Endothelial cell of umbilical vein (primary cell): ENCODE results near the gene RNF150. TPM values are rescaled to one million over a fixed set of nuclear protein-coding genes. Genes with fewer than 3 reads are reported as not detected.

Experiments used
- BruUV-seq: library from RNA; stranded (reverse); fragments of 400-500 nt; replicated peaks from 2 replicates; lab custom pipeline; 2021; lab: Mats Ljungman, UMichigan
- CTCF ChIA-PET: fragments of 300-600, 350-600 bp; sonication (Branson Sonifier 250); formaldehyde crosslinking; loops from one replicate; lab custom pipeline; 2021; ENCODE audit warnings: antibody characterized with exemption, inconsistent platforms; lab: Charles Lee
- POLR2A ChIA-PET: fragments of 300-600, 350-600 bp; sonication (Branson Sonifier 250); formaldehyde crosslinking; loops from one replicate; lab custom pipeline; 2021; ENCODE audit warnings: antibody characterized with exemption, inconsistent platforms; lab: Charles Lee
- DNase-seq: peaks from one replicate; pipeline ENCODE4 v3.0.0-alpha.2; 2011; ENCODE audit warnings: low read depth, low spot score
- FAIRE-seq: peaks from 2 replicates; lab custom pipeline; 2011; peaks lifted over from hg19 to GRCh38; lab: Jason Lieb, UNC
- H2AFZ ChIP-seq: 2 replicates; pipeline ENCODE4 v1.6.0; 2012; ENCODE audit warnings: low read depth, low read length, control low read depth, inconsistent platforms
- H3K27ac ChIP-seq: 2 replicates; pipeline ENCODE4 v1.5.1; 2011; ENCODE audit warnings: low read depth, mild to moderate bottlenecking, control low read depth, low read length, moderate library complexity; ENCODE audit not compliant: insufficient read depth
- H3K27me3 ChIP-seq, 2 experiments: 2 replicates each; pipeline versions ENCODE4 v1.6.0 to v1.6.1; 2011; ENCODE audit warnings: low read length in 2 of 2, mixed read lengths in 1 of 2; ENCODE audit not compliant: control insufficient read depth in 2 of 2, insufficient read depth in 2 of 2
- H3K36me3 ChIP-seq, 2 experiments: 2 replicates in 1 of 2; 3 replicates in 1 of 2; pipeline ENCODE4 v1.5.1; 2011; ENCODE audit warnings: low read length in 2 of 2, mild to moderate bottlenecking in 1 of 2, moderate library complexity in 1 of 2; ENCODE audit not compliant: control insufficient read depth in 2 of 2, insufficient read depth in 2 of 2; ENCODE audit errors: extremely low read depth in 1 of 2
- H3K4me1 ChIP-seq: 3 replicates; pipeline ENCODE4 v1.5.1; 2011; ENCODE audit warnings: mild to moderate bottlenecking, low read length; ENCODE audit not compliant: control insufficient read depth, insufficient read depth; ENCODE audit errors: extremely low read depth
- H3K4me2 ChIP-seq: 2 replicates; pipeline ENCODE4 v1.6.1; 2011; ENCODE audit warnings: low read length, control low read depth, mixed read lengths; ENCODE audit not compliant: insufficient read depth
- H3K4me3 ChIP-seq, 3 experiments: fragments of 200-600 bp in 1 of 3; sonication (generic), shearing (Covaris generic) in 1 of 3; replicated peaks in 1 of 3; 2 replicates each; pipeline ENCODE4 v1.5.1; 2011 to 2016; ENCODE audit warnings: control low read depth in 3 of 3, low read length in 3 of 3, mild to moderate bottlenecking in 2 of 3, inconsistent platforms in 1 of 3, low read depth in 1 of 3, moderate library complexity in 1 of 3; ENCODE audit not compliant: insufficient read depth in 1 of 3
- H3K79me2 ChIP-seq: 2 replicates; pipeline ENCODE4 v1.6.0; 2012; ENCODE audit warnings: low read length, inconsistent platforms; ENCODE audit not compliant: control insufficient read depth, insufficient read depth
- H3K9ac ChIP-seq: replicated peaks from 2 replicates; pipeline ENCODE3; 2011; ENCODE audit warnings: low read length, control low read depth; ENCODE audit not compliant: insufficient read depth; ENCODE audit errors: extremely low read depth
- H3K9me1 ChIP-seq: replicated peaks from 3 replicates; pipeline ENCODE4 v1.6.0; 2011; ENCODE audit warnings: mild to moderate bottlenecking, low read length; ENCODE audit not compliant: control insufficient read depth, insufficient read depth; ENCODE audit errors: extremely low read depth
- H3K9me3 ChIP-seq: replicated peaks from 2 replicates; pipeline ENCODE4 v1.5.1; 2012; ENCODE audit warnings: low read length, inconsistent platforms; ENCODE audit not compliant: control insufficient read depth, insufficient read depth
- H4K20me1 ChIP-seq: replicated peaks from 2 replicates; pipeline ENCODE3; 2011; ENCODE audit warnings: mild to moderate bottlenecking, low read length; ENCODE audit not compliant: control insufficient read depth, insufficient read depth; ENCODE audit errors: extremely low read depth
- EZH2 ChIP-seq: IDR thresholded peaks from 2 replicates; pipeline ENCODE4 v1.6.1; 2012; ENCODE audit warnings: borderline replicate concordance, low read depth, mild to moderate bottlenecking, moderate library complexity, low read length, inconsistent platforms; ENCODE audit not compliant: severe bottlenecking
- FOS ChIP-seq: IDR thresholded peaks from 2 replicates; pipeline ENCODE4 v1.6.1; 2011; ENCODE audit warnings: mild to moderate bottlenecking, low read length, moderate library complexity, borderline replicate concordance; ENCODE audit not compliant: insufficient read depth
- GATA2 ChIP-seq: IDR thresholded peaks from 2 replicates; pipeline ENCODE4 v1.7.0; 2011; ENCODE audit warnings: low read depth, mild to moderate bottlenecking, moderate library complexity, mixed read lengths, low read length; ENCODE audit not compliant: insufficient read length, insufficient read depth
- JUN ChIP-seq: IDR thresholded peaks from 2 replicates; pipeline ENCODE4 v1.6.1; 2011; ENCODE audit warnings: borderline replicate concordance, low read depth; ENCODE audit not compliant: insufficient read length, insufficient read depth
- MYC ChIP-seq: IDR thresholded peaks from one replicate; pipeline ENCODE4 v1.6.1; 2011; ENCODE audit warnings: mild to moderate bottlenecking, low read depth, low read length
- POLR2A ChIP-seq: IDR thresholded peaks from 2 replicates; pipeline ENCODE4 v1.6.1; 2012; ENCODE audit warnings: low read depth, mild to moderate bottlenecking, control low read depth, low read length
- POLR2AphosphoS5 ChIP-seq: IDR thresholded peaks from 2 replicates; pipeline ENCODE4 v1.6.1; 2012; ENCODE audit warnings: low read depth, mild to moderate bottlenecking, control low read depth, low read length, moderate library complexity; ENCODE audit not compliant: insufficient read depth
- dilution Hi-C: fragments of 300-500 bp; cut with MboI; formaldehyde crosslinking; loops from one replicate; pipeline ENCODE4 v1.15.0; 2019; ENCODE audit warnings: low sequenced_read_pairs; ENCODE audit not compliant: extremely low pct_ligation_motif_present
- intact Hi-C: fragments of 100-400 bp; cut with micrococcal nuclease; formaldehyde crosslinking; loops from one replicate; pipeline ENCODE4 v1.10.0; 2022
- polyA plus RNA-seq, 4 experiments: library from polyadenylated mRNA; depleted of rRNA in 3 of 4; stranded (reverse) in 3 of 4; unstranded in 1 of 4; fragments of >200 nt; gene quantifications; 2 replicates each; pipeline versions ENCODE4 v1.2.1 to v1.2.3, GENCODE V29; 2011 to 2012; ENCODE audit warnings: missing spikeins in 1 of 4
- total RNA-seq: library from RNA; stranded (reverse); gene quantifications from 2 replicates; pipeline ENCODE4 v1.2.3, GENCODE V29; 2021
- TF ChIP-seq, protein P1 (sequence below): IDR thresholded peaks from 2 replicates; pipeline ENCODE4 v1.6.1; 2011; ENCODE audit not compliant: insufficient read depth, insufficient read length
- TF ChIP-seq, protein P2 (sequence below), 2 donors: IDR thresholded peaks; 1 replicate in 1 of 2; 2 replicates in 1 of 2; pipeline ENCODE4 v1.5.1; 2011; ENCODE audit warnings: low read length in 2 of 2, mild to moderate bottlenecking in 2 of 2, moderate library complexity in 2 of 2, control low read depth in 1 of 2, inconsistent platforms in 1 of 2, low read depth in 1 of 2; ENCODE audit not compliant: insufficient read depth in 1 of 2; ENCODE audit errors: extremely low read depth in 1 of 2

RNF150 gene
- total and polyA plus RNA-seq, 2 donors (not counting 3 experiments of a cell fraction or from before 2014, with no cell fraction given): 0.33 to 0.35 TPM

DNA sequence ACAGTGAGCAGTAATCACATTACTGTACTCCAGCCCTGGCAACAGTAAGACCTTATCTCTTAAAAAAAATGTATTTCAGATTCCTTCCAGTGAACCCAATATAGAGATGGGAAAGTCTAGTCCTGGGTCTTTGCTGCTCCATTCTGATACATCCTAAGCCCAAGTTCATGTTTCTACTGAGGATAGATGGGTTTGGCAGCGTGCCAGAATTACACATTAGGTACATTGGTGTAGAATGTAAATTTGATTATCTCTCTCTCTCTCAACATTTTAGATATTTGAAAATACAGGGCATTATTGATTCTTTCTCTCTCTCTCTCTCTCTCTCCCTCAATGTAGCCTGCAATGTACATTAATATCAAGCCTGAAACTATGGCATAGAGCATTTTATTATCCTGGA, 43.9 kb upstream of the RNF150 start:
- Histone ChIP-seq H3K27ac (no peak overlapping the region), H3K9ac (no peak overlapping the region), H3K79me2 (no peaks in the 10 kb centered on the region), H2AFZ (no peak overlapping the region), H3K9me1 (no peaks in the 10 kb centered on the region), H3K27me3 (no peaks in the 10 kb centered on the region), H3K36me3 (no peaks in the 10 kb centered on the region), H3K9me3 (no peaks in the 10 kb centered on the region), H4K20me1 (no peaks in the 10 kb centered on the region), H3K4me3 (no peak overlapping the region), H3K4me1 (no peaks in the 10 kb centered on the region), H3K4me2 (no peak overlapping the region)
- dilution Hi-C loops (no loop called here), intact Hi-C loops (no loop called here)
- ChIA-PET POLR2A (no interaction called here), CTCF (interaction anchor here (1.4 kb wide), 1 partner anchor 13 kb away, joined by 3 read pairs; no protein-coding TSS in a partner anchor)
- TF ChIP-seq GATA2: no peak
- TF ChIP-seq FOS: no peak
- no peak for TF ChIP-seq POLR2A
- TF ChIP-seq, protein P1, sequence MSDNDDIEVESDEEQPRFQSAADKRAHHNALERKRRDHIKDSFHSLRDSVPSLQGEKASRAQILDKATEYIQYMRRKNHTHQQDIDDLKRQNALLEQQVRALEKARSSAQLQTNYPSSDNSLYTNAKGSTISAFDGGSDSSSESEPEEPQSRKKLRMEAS: no peak
- no peak for TF ChIP-seq EZH2
- TF ChIP-seq, protein P2, sequence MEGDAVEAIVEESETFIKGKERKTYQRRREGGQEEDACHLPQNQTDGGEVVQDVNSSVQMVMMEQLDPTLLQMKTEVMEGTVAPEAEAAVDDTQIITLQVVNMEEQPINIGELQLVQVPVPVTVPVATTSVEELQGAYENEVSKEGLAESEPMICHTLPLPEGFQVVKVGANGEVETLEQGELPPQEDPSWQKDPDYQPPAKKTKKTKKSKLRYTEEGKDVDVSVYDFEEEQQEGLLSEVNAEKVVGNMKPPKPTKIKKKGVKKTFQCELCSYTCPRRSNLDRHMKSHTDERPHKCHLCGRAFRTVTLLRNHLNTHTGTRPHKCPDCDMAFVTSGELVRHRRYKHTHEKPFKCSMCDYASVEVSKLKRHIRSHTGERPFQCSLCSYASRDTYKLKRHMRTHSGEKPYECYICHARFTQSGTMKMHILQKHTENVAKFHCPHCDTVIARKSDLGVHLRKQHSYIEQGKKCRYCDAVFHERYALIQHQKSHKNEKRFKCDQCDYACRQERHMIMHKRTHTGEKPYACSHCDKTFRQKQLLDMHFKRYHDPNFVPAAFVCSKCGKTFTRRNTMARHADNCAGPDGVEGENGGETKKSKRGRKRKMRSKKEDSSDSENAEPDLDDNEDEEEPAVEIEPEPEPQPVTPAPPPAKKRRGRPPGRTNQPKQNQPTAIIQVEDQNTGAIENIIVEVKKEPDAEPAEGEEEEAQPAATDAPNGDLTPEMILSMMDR (IDR thresholded peaks at IDR 0.05; ENCODE audit: extremely low read depth in 1 of 2, insufficient read depth in 1 of 2, low read depth in 1 of 2, low read length in 2 of 2): no peak
- TF ChIP-seq POLR2AphosphoS5: no peak
- TF ChIP-seq JUN: no peak
- no peak for TF ChIP-seq MYC
- BruUV-seq: no TSS peak
- DNase-seq (no peak), FAIRE-seq (no peak)
